ENCODE results near the gene SMKR1. TPM values are rescaled to one million over a fixed set of nuclear protein-coding genes. Genes with fewer than 3 reads are reported as not detected.

The SMKR1 gene
- total and polyA plus RNA-seq, 2 experiments from 2014 or later: 2.1 TPM; not detected in 1

GRCh38 chr7:129453510-129454248 lies 48.7 kb upstream of the SMKR1 start (continued):
- no peak for TF ChIP-seq REST (IDR thresholded peaks at IDR 0.05; ENCODE audit: unreplicated experiment)
- TF ChIP-seq, protein P1, sequence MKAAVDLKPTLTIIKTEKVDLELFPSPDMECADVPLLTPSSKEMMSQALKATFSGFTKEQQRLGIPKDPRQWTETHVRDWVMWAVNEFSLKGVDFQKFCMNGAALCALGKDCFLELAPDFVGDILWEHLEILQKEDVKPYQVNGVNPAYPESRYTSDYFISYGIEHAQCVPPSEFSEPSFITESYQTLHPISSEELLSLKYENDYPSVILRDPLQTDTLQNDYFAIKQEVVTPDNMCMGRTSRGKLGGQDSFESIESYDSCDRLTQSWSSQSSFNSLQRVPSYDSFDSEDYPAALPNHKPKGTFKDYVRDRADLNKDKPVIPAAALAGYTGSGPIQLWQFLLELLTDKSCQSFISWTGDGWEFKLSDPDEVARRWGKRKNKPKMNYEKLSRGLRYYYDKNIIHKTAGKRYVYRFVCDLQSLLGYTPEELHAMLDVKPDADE (IDR thresholded peaks at IDR 0.05): no peak
- no peak for TF ChIP-seq POLR2AphosphoS5 (IDR thresholded peaks at IDR 0.05; ENCODE audit: low read depth)

- Histone ChIP-seq H3K27ac (ENCODE audit: low read depth) (no peak overlapping the region), H3K9me2 (ENCODE audit: insufficient read depth) (no peaks in the 10 kb centered on the region), H3K4me1 (ENCODE audit: insufficient read depth) (no peaks in the 10 kb centered on the region), H2AFZ (no peak overlapping the region), H3K4me3 (no peak overlapping the region), H3F3A (replicated peaks; ENCODE audit: low read depth) (no peaks in the 10 kb centered on the region), H3K79me2 (replicated peaks; ENCODE audit: insufficient read depth) (no peaks in the 10 kb centered on the region), H3K4me2 (no peak overlapping the region), H4K20me1 (replicated peaks; ENCODE audit: insufficient read depth) (no peaks in the 10 kb centered on the region), H3K27me3 (ENCODE audit: insufficient read depth) (no peaks in the 10 kb centered on the region), H3K36me3 (ENCODE audit: insufficient read depth) (peaks cover 8% of the 10 kb centered on the region)
- DNase-seq (ENCODE audit: low spot score): no peak
- H3K27ac Mint-ChIP-seq: no peak overlapping the region; the same call in 1 of the 2 replicates
- H3K9me3 Mint-ChIP-seq: peaks cover 1% of the 10 kb centered on the region; the same call in 1 of the 3 replicates
- peaks cover 21% of the 10 kb centered on the region for H3K36me3 Mint-ChIP-seq (ENCODE audit: low read depth)
- no peaks in the 10 kb centered on the region for H3K4me1 Mint-ChIP-seq
- H3K27me3 Mint-ChIP-seq (ENCODE audit: insufficient read depth, low read depth, poor library complexity): peaks cover 1% of the 10 kb centered on the region
- no peak overlapping the region for H3K4me3 Mint-ChIP-seq
- no peak for ATAC-seq
- TF ChIP-seq POLR2AphosphoS5 (IDR thresholded peaks at IDR 0.05; ENCODE audit: low read depth): no peak
- TF ChIP-seq CREB1 (CRISPR knock-in tag; IDR thresholded peaks at IDR 0.05; ENCODE audit: low read depth): no peak
- TF ChIP-seq, protein P2, sequence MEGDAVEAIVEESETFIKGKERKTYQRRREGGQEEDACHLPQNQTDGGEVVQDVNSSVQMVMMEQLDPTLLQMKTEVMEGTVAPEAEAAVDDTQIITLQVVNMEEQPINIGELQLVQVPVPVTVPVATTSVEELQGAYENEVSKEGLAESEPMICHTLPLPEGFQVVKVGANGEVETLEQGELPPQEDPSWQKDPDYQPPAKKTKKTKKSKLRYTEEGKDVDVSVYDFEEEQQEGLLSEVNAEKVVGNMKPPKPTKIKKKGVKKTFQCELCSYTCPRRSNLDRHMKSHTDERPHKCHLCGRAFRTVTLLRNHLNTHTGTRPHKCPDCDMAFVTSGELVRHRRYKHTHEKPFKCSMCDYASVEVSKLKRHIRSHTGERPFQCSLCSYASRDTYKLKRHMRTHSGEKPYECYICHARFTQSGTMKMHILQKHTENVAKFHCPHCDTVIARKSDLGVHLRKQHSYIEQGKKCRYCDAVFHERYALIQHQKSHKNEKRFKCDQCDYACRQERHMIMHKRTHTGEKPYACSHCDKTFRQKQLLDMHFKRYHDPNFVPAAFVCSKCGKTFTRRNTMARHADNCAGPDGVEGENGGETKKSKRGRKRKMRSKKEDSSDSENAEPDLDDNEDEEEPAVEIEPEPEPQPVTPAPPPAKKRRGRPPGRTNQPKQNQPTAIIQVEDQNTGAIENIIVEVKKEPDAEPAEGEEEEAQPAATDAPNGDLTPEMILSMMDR (conservative IDR thresholded peaks at IDR 0.05; ENCODE audit: low read depth in 2 of 2): no peak
- TF ChIP-seq, protein P3, sequence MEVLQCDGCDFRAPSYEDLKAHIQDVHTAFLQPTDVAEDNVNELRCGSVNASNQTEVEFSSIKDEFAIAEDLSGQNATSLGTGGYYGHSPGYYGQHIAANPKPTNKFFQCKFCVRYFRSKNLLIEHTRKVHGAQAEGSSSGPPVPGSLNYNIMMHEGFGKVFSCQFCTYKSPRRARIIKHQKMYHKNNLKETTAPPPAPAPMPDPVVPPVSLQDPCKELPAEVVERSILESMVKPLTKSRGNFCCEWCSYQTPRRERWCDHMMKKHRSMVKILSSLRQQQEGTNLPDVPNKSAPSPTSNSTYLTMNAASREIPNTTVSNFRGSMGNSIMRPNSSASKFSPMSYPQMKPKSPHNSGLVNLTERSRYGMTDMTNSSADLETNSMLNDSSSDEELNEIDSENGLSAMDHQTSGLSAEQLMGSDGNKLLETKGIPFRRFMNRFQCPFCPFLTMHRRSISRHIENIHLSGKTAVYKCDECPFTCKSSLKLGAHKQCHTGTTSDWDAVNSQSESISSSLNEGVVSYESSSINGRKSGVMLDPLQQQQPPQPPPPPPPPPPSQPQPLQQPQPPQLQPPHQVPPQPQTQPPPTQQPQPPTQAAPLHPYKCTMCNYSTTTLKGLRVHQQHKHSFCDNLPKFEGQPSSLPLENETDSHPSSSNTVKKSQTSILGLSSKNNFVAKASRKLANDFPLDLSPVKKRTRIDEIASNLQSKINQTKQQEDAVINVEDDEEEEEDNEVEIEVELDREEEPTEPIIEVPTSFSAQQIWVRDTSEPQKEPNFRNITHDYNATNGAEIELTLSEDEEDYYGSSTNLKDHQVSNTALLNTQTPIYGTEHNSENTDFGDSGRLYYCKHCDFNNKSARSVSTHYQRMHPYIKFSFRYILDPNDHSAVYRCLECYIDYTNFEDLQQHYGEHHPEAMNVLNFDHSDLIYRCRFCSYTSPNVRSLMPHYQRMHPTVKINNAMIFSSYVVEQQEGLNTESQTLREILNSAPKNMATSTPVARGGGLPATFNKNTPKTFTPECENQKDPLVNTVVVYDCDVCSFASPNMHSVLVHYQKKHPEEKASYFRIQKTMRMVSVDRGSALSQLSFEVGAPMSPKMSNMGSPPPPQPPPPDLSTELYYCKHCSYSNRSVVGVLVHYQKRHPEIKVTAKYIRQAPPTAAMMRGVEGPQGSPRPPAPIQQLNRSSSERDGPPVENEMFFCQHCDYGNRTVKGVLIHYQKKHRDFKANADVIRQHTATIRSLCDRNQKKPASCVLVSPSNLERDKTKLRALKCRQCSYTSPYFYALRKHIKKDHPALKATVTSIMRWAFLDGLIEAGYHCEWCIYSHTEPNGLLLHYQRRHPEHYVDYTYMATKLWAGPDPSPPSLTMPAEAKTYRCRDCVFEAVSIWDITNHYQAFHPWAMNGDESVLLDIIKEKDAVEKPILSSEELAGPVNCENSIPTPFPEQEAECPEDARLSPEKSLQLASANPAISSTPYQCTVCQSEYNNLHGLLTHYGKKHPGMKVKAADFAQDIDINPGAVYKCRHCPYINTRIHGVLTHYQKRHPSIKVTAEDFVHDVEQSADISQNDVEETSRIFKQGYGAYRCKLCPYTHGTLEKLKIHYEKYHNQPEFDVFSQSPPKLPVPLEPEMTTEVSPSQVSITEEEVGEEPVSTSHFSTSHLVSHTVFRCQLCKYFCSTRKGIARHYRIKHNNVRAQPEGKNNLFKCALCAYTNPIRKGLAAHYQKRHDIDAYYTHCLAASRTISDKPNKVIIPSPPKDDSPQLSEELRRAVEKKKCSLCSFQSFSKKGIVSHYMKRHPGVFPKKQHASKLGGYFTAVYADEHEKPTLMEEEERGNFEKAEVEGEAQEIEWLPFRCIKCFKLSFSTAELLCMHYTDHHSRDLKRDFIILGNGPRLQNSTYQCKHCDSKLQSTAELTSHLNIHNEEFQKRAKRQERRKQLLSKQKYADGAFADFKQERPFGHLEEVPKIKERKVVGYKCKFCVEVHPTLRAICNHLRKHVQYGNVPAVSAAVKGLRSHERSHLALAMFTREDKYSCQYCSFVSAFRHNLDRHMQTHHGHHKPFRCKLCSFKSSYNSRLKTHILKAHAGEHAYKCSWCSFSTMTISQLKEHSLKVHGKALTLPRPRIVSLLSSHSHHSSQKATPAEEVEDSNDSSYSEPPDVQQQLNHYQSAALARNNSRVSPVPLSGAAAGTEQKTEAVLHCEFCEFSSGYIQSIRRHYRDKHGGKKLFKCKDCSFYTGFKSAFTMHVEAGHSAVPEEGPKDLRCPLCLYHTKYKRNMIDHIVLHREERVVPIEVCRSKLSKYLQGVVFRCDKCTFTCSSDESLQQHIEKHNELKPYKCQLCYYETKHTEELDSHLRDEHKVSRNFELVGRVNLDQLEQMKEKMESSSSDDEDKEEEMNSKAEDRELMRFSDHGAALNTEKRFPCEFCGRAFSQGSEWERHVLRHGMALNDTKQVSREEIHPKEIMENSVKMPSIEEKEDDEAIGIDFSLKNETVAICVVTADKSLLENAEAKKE (CRISPR knock-in tag; IDR thresholded peaks at IDR 0.05): no peak
- TF ChIP-seq REST (IDR thresholded peaks at IDR 0.05; ENCODE audit: unreplicated experiment): no peak
- TF ChIP-seq EZH2phosphoT487 (IDR thresholded peaks at IDR 0.05; ENCODE audit: unreplicated experiment): no peak
Measured at GRCh38 chr7:129454249-129454551, 48.1 kb upstream of the SMKR1 start.
